ENCODE measurements around the gene CRTC1.

Gene CRTC1

GRCh38 chr19:18672044-18672451, 11.4 kb upstream of the CRTC1 start:
- H3K9me3 ChIP-seq (ENCODE audit: insufficient read depth, low read length, severe bottlenecking), result no peaks in the 10 kb centered on the region
- ATAC-seq (ENCODE audit: insufficient read depth, low read depth) (no peak), DNase-seq (no peak)
- no peaks in the 10 kb centered on the region for H3K4me1 ChIP-seq (ENCODE audit: insufficient read depth, low read length)
- H2AFZ ChIP-seq (ENCODE audit: low read depth, low read length), result no peak overlapping the region
- H3K36me3 ChIP-seq (ENCODE audit: insufficient read depth, low read length), result peaks cover 50% of the 10 kb centered on the region
- H3K4me3 ChIP-seq (ENCODE audit: low read depth in 1 of 2, low read length in 2 of 2), result no peak overlapping the region
- peaks cover 14% of the 10 kb centered on the region for H4K20me1 ChIP-seq (ENCODE audit: insufficient read depth, low read length)
- H3K27ac ChIP-seq (ENCODE audit: low read length), result no peak overlapping the region
- TF ChIP-seq CTCF (IDR thresholded peaks at IDR 0.05; ENCODE audit: borderline replicate concordance, extremely low read depth, low read length, poor library complexity, severe bottlenecking) (no peak), EZH2 (IDR thresholded peaks at IDR 0.05; ENCODE audit: borderline replicate concordance, low read depth, low read length, severe bottlenecking) (no peak)
- H3K9ac ChIP-seq (ENCODE audit: low read depth, low read length), result no peak overlapping the region
- no peaks in the 10 kb centered on the region for H3K27me3 ChIP-seq (ENCODE audit: insufficient read depth, low read length, poor library complexity)
- no peaks in the 10 kb centered on the region for H3K79me2 ChIP-seq (ENCODE audit: insufficient read depth, low read length)
- no peak overlapping the region for H3K4me2 ChIP-seq (ENCODE audit: insufficient read depth, low read length)

GRCh38 chr19:18672606-18673337, 10.7 kb upstream of the CRTC1 start:
- DNase-seq (no peak), ATAC-seq (ENCODE audit: insufficient read depth, low read depth) (no peak)
- Histone ChIP-seq H3K9ac (ENCODE audit: low read depth, low read length) (no peak overlapping the region), H3K4me3 (ENCODE audit: low read depth in 1 of 2, low read length in 2 of 2) (no peak overlapping the region), H3K4me1 (ENCODE audit: insufficient read depth, low read length) (no peaks in the 10 kb centered on the region), H3K36me3 (ENCODE audit: insufficient read depth, low read length) (peaks cover 43% of the 10 kb centered on the region), H3K27ac (ENCODE audit: low read length) (no peak overlapping the region), H3K4me2 (ENCODE audit: insufficient read depth, low read length) (no peak overlapping the region), H3K9me3 (ENCODE audit: insufficient read depth, low read length, severe bottlenecking) (no peaks in the 10 kb centered on the region), H4K20me1 (ENCODE audit: insufficient read depth, low read length) (peaks cover 14% of the 10 kb centered on the region), H3K27me3 (ENCODE audit: insufficient read depth, low read length, poor library complexity) (no peaks in the 10 kb centered on the region), H2AFZ (ENCODE audit: low read depth, low read length) (no peak overlapping the region), H3K79me2 (ENCODE audit: insufficient read depth, low read length) (no peaks in the 10 kb centered on the region)
- TF ChIP-seq CTCF (IDR thresholded peaks at IDR 0.05; ENCODE audit: borderline replicate concordance, extremely low read depth, low read length, poor library complexity, severe bottlenecking), result peak; percentile 22
- TF ChIP-seq EZH2 (IDR thresholded peaks at IDR 0.05; ENCODE audit: borderline replicate concordance, low read depth, low read length, severe bottlenecking), result no peak

GRCh38 chr19:18674616-18675015, 8.9 kb upstream of the CRTC1 start:
- Histone ChIP-seq H3K4me3 (ENCODE audit: low read depth in 1 of 2, low read length in 2 of 2) (no peak overlapping the region), H4K20me1 (ENCODE audit: insufficient read depth, low read length) (peaks cover 8% of the 10 kb centered on the region; the same call in 1 of the 2 replicates), H3K36me3 (ENCODE audit: insufficient read depth, low read length) (peaks cover 25% of the 10 kb centered on the region), H3K27me3 (ENCODE audit: insufficient read depth, low read length, poor library complexity) (no peaks in the 10 kb centered on the region), H3K9me3 (ENCODE audit: insufficient read depth, low read length, severe bottlenecking) (no peaks in the 10 kb centered on the region), H2AFZ (ENCODE audit: low read depth, low read length) (no peak overlapping the region), H3K79me2 (ENCODE audit: insufficient read depth, low read length) (no peaks in the 10 kb centered on the region), H3K27ac (ENCODE audit: low read length) (no peak overlapping the region), H3K9ac (ENCODE audit: low read depth, low read length) (no peak overlapping the region), H3K4me1 (ENCODE audit: insufficient read depth, low read length) (no peaks in the 10 kb centered on the region), H3K4me2 (ENCODE audit: insufficient read depth, low read length) (no peak overlapping the region)
- no peak for DNase-seq
- ATAC-seq (ENCODE audit: insufficient read depth, low read depth), result no peak
- no peak for TF ChIP-seq CTCF (IDR thresholded peaks at IDR 0.05; ENCODE audit: borderline replicate concordance, extremely low read depth, low read length, poor library complexity, severe bottlenecking)
- TF ChIP-seq EZH2 (IDR thresholded peaks at IDR 0.05; ENCODE audit: borderline replicate concordance, low read depth, low read length, severe bottlenecking), result no peak
